SW480 (cell line): ENCODE measurements around the gene AKAP8L.
"Not testable (repeated sequence)": the region's sequence is repeated elsewhere in the genome, so short reads cannot be mapped to it uniquely, and the experiment has no call there.

Experiments
- DNase-seq: peaks from one replicate; pipeline ENCODE4 v3.0.0-alpha.2; 2016; ENCODE audit warnings: low spot score

AKAP8L gene

DNA sequence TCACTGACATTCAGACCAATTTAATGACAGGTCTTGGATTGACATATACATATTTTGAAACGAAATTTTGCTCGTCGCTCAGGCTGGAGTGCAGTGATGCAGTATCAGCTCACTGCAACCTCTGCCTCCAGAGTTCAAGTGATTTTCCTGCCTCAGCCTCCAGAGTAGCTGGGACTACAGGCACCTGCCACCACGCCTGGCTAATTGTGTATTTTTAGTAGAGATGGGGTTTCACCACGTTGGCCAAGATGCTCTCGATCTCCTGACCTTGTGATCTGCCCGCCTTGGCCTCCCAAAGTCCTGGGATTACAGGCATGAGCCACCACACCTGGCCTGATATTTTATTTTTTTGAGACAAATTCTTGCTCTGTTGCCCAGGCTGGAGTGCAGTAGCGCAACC lies 66.3 kb downstream of the AKAP8L start:
- DNase-seq = not testable (repeated sequence)

- not testable (repeated sequence) for DNase-seq
Measured at GRCh38 chr19:15341328-15341727, 77.5 kb downstream of the AKAP8L start.

- no peak for DNase-seq
Measured at GRCh38 chr19:15340086-15340485, 78.7 kb downstream of the AKAP8L start.

DNA sequence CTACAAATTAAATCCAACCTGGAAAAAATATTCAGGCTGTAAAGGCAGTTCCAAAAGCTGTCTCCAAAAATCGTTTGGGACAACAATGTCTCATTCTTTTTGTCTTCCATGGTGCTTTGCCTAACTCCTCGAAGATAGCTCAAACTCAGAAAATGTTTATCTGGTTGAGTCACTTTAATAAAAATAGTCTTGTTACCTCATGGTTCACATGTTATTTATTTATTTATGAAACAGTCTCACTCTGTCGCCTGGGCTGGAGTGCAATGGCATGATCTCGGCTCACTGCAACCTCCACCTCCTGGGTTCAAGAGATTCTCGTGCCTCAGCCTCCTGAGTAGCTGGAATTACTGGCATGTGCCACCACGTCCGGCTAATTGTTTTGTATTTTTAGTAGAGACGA lies 81.6 kb downstream of the AKAP8L start:
- DNase-seq = no peak

DNA sequence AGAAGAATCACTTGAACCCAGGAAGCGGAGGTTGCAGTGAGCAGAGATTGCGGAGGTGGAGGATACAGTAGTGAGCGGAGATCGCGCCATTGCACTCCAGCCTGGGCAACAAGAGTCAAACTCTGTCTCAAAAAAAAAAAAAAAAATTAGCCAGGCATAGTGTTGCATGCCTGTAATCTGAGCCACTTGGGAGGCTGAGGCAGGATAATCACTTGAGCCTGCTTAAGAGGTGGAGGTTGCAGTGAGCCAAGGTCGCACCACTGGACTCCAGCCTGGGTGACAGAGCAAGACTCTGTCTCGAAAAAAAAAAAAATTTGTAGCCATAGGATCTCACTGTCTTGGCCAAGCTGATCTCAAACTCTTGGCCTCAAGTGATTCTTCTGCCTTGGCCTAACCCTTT lies 82.8 kb downstream of the AKAP8L start:
- not testable (repeated sequence) for DNase-seq

DNA sequence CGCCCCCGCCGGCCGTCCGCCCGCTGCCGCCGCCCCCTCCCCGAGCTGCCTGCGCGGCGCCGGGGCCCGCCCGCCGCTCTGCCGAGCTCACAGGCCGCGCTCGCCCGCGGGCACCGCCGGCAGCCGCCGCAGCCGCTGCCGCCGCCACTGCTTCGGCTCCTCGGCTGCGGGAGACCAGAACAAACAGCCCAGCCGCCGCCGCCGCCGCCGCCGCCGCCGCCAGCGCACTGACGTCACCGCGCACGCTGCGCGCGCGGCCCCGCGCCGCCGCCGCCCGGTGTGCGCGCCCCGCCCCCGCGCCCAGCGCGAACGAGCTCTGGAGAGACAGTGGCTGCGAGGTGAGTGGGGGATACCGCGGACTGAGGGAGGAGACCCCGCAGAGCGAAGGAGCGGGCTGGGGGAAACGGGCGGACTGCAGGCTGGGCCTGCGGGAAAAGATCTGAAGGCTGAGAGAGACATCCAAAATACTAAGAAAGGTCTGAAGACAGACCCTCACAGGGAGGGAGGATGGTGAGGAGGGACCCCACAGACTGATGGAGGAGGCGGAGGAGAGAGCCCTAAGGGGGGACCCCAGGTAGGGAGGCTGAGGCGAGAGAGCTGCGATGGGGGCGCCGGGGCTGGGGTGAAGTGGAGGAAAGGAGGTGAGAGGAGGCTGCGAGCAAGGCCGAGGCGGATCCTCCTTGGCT lies 86.3 kb downstream of the AKAP8L start, which contains the start of gene BRD4:
Gene BRD4, minus strand, starts transcription at position 229 of the 686 bp plus-strand sequence. CDS start 59,440 bp downstream, outside the sequence.
- peak; percentile 44 for DNase-seq

GRCh38 chr19:15331419-15332310 lies 87.1 kb downstream of the AKAP8L start:
- peak; percentile 44 for DNase-seq

DNA sequence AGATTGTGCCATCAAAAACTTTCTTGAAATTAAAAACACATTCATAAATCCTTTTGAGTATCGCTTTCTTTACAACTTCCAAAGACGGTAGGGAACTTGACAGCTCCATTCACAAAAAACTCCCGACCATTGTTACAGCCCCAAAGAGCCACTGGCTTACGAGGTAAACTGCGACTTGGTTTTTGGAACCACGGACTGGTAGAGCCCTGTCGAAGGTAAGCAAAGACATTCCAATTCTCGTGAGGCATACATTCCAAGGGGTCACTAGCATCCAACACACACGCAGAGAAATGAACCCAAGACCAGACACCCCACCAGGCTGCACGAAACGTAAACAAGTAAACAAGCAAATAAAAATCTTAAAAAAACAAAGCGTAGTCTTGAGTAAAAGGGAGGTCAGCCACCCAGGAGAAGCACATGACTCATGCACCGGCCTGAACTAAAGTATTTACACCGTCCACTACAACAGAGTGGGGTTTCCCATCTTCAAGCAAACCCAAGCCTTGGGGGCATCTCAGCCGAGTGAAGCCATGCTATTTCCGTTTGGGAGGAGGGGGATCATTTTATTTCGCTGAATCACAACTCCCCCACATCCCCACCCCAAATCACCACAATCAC lies 87.9 kb downstream of the AKAP8L start:
- peak; percentile 62 for DNase-seq
